Measurements from ENCODE around the gene ELN. TPM values are rescaled to one million over a fixed set of nuclear protein-coding genes. Genes with fewer than 3 reads are reported as not detected.

Gene ELN
- total RNA-seq, 2 donors from 2014 or later, result 6.9 to 12.6 TPM

- Histone ChIP-seq H3K4me1 (no peaks in the 10 kb centered on the region), H3K9me3 (no peaks in the 10 kb centered on the region), H3K9ac (ENCODE audit: low read depth in 2 of 2, low read length in 2 of 2) (no peak overlapping the region), H3K4me3 (no peak overlapping the region), H3K27me3 (no peaks in the 10 kb centered on the region), H3K36me3 (no peaks in the 10 kb centered on the region), H3K27ac (no peak overlapping the region)
- no peak for TF ChIP-seq CTCF (IDR thresholded peaks at IDR 0.05)
- no peak for DNase-seq
- intact Hi-C loops (cut with DNase I), result loop anchor here (10.0 kb wide), 1 partner anchor 129 kb away; no protein-coding TSS in a partner anchor
These were observed 4.2 kb upstream of the ELN start for GRCh38 chr7:74023786-74024185.

- H3K36me3 ChIP-seq, result no peaks in the 10 kb centered on the region
- H3K4me1 ChIP-seq, result no peaks in the 10 kb centered on the region
- intact Hi-C loops (cut with DNase I), result loop anchor here (5.0 to 10.0 kb wide), 2 partner anchors 130 to 158 kb away; no protein-coding TSS in a partner anchor
- no peak for TF ChIP-seq CTCF (IDR thresholded peaks at IDR 0.05)
- DNase-seq, result no peak
- H3K27me3 ChIP-seq, result no peaks in the 10 kb centered on the region
- H3K4me3 ChIP-seq, result no peak overlapping the region
- no peak overlapping the region for H3K27ac ChIP-seq
- H3K9me3 ChIP-seq, result no peaks in the 10 kb centered on the region
- no peak overlapping the region for H3K9ac ChIP-seq (ENCODE audit: low read depth in 2 of 2, low read length in 2 of 2)
These were observed 2.8 kb upstream of the ELN start for GRCh38 chr7:74025146-74025545.

GRCh38 chr7:74025730-74026129, 2.2 kb upstream of the ELN start:
- intact Hi-C loops (cut with DNase I), result loop anchor here (5.0 to 10.0 kb wide), 2 partner anchors 131 to 158 kb away; no protein-coding TSS in a partner anchor
- Histone ChIP-seq H3K9ac (ENCODE audit: low read depth in 2 of 2, low read length in 2 of 2) (no peak overlapping the region), H3K9me3 (no peaks in the 10 kb centered on the region), H3K27me3 (no peaks in the 10 kb centered on the region), H3K27ac (no peak overlapping the region), H3K4me1 (no peaks in the 10 kb centered on the region), H3K4me3 (no peak overlapping the region), H3K36me3 (no peaks in the 10 kb centered on the region)
- no peak for DNase-seq
- TF ChIP-seq CTCF (IDR thresholded peaks at IDR 0.05), result no peak

- Histone ChIP-seq H3K4me3 (no peak overlapping the region), H3K27ac (peak overlapping the region; percentile 37), H3K27me3 (no peaks in the 10 kb centered on the region), H3K4me1 (no peaks in the 10 kb centered on the region), H3K9ac (ENCODE audit: low read depth in 2 of 2, low read length in 2 of 2) (peak overlapping the region in 1 of 2 donors; percentile 19), H3K36me3 (no peaks in the 10 kb centered on the region), H3K9me3 (no peaks in the 10 kb centered on the region)
- DNase-seq, result no peak
- TF ChIP-seq CTCF (IDR thresholded peaks at IDR 0.05), result no peak
- intact Hi-C loops (cut with DNase I), result loop anchor here (5.0 to 10.0 kb wide), 2 partner anchors 132 to 159 kb away; no protein-coding TSS in a partner anchor
These were observed 1.5 kb upstream of the ELN start for GRCh38 chr7:74026406-74026902.

- TF ChIP-seq CTCF (IDR thresholded peaks at IDR 0.05), result peak; percentile 95
- Histone ChIP-seq H3K4me1 (no peaks in the 10 kb centered on the region), H3K4me3 (no peak overlapping the region), H3K27me3 (no peaks in the 10 kb centered on the region), H3K27ac (peak overlapping the region; percentile 37), H3K36me3 (no peaks in the 10 kb centered on the region), H3K9me3 (no peaks in the 10 kb centered on the region), H3K9ac (ENCODE audit: low read depth in 2 of 2, low read length in 2 of 2) (peak overlapping the region in 1 of 2 donors; percentile 19)
- intact Hi-C loops (cut with DNase I), result loop anchor here (5.0 to 10.0 kb wide), 2 partner anchors 132 to 160 kb away; no protein-coding TSS in a partner anchor
- DNase-seq, result peak; percentile 83
These were observed 880 bp upstream of the ELN start for GRCh38 chr7:74026903-74027682.

All from colonic mucosa (tissue), 4 donors.